SK-N-DZ (cell line): ENCODE data around the gene SEZ6.

Experiments
- DNase-seq: peaks from one replicate; pipeline ENCODE4 v3.0.0-alpha.2; 2015; ENCODE audit warnings: low spot score

SEZ6 gene

GRCh38 chr17:28978356-28978964, 27.4 kb downstream of the SEZ6 start:
- DNase-seq, result no peak

DNA sequence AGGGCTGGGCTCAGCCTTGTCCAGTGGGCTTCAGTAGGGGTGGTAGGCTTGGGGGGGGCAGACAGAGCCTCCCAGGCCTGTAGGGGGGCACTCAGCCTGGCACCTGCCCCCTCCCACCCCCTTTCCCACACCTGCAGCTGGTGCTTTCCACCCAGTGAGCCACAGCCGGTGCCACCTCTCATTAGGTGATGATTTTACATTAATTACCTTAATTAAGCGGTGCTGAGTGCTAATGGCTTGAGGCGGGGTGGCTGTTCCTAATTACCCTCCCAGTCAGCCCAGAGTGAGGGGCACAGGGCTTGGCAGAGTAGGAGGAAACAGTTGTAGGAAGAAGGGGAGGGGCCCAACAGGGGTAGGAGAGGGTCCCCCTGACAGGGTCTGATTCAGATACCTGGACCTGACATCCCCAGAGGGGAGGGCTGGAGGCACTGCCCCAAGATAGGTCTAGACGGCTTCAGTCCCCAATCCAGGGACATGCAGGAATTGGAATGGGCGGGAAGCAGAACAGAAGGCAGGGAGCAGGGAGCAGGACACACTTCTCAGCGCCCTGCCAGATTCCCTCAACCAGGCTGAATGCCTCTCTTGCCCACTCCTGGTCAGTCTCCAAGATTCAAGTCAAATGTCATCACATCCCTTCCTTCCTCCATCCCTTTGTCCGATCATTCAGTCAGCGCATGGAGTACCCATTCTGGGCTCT, 28.0 kb downstream of the SEZ6 start:
- DNase-seq, result no peak

DNA sequence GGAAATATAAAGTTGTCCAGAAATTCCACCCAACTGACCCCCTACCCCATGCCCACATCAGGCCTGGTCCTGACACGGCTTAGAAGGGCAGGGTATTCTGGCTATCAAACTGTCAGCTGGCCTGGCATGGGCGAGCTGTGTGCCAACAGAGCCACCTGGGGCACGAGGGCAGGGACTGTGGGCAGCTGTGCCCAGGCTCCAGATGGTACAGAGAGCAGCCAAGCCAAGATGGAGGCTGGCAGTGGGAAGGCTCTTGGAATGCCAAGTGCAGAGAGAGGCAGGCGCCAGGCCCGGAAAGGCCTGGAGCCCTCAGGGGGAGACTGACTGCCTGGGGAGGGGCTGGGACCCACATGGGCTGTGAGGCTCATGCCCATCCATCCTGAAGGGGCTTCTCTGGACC, 30.2 kb downstream of the SEZ6 start:
- DNase-seq, result no peak

- DNase-seq, result no peak
Observed at GRCh38 chr17:28975031-28975430, 30.8 kb downstream of the SEZ6 start.

- DNase-seq, result no peak
Observed at GRCh38 chr17:28974451-28974850, 31.4 kb downstream of the SEZ6 start.

DNA sequence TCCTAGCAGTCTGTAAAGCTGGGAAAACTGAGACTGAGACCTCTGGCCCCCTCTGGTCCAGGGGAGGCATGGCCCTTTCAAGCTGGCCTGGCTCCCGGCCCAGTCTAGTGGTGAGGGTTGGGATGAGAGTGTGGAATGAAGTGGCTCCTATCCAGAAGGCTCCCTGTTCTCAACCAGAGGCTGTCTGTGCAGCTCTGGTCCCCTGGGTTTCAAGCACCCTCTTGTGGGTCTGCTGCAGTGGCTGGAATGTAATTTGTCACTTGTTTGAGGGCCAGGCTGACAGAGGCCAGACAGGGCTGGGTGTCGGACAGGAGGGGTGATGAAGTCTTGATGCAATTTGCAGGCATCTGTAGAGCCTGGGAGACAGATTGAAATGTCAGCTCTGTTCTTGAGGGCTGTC, 32.4 kb downstream of the SEZ6 start:
- DNase-seq, result peak; percentile 100

GRCh38 chr17:28972437-28972836, 33.4 kb downstream of the SEZ6 start:
- no peak for DNase-seq

DNA sequence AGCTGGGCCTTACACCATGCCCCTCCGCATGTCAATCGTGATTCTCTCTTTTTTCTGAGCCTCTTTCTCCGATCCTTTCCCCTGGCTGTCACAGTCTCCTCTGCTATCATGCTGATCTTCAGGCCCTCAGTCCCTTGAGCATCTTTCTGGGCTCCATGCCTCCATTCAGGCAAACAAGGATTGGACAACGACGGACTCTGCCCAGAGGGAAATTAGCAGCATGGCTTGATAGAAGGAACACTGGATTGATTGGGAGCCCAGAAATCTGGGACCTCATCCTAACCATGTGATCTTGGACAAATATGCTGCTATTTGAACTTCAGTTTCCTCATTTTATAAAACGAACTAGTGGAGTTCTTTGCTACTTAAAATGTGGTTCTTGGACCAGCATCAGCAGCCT, 35.0 kb downstream of the SEZ6 start:
- no peak for DNase-seq

GRCh38 chr17:28969706-28970393, 36.0 kb downstream of the SEZ6 start:
- DNase-seq, result no peak

DNA sequence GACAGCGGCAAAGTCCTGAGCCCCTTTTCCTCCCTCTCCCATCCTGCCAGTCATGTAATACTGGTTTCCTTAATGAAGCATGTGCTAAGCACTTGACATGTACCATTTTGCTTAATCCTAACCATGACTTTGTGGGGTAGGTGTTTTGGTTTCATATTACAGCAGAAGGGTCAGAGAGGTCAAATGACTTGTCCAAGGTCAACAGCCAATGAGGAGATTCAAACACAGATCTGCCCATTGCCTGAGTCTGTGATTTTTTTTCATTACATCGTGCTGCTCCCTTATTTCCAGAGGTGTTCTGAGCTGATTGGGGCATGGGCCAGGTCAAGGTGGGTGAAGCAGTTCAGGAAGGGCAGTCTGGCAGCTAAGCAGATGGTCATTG, 36.9 kb downstream of the SEZ6 start:
- DNase-seq, result no peak

DNA sequence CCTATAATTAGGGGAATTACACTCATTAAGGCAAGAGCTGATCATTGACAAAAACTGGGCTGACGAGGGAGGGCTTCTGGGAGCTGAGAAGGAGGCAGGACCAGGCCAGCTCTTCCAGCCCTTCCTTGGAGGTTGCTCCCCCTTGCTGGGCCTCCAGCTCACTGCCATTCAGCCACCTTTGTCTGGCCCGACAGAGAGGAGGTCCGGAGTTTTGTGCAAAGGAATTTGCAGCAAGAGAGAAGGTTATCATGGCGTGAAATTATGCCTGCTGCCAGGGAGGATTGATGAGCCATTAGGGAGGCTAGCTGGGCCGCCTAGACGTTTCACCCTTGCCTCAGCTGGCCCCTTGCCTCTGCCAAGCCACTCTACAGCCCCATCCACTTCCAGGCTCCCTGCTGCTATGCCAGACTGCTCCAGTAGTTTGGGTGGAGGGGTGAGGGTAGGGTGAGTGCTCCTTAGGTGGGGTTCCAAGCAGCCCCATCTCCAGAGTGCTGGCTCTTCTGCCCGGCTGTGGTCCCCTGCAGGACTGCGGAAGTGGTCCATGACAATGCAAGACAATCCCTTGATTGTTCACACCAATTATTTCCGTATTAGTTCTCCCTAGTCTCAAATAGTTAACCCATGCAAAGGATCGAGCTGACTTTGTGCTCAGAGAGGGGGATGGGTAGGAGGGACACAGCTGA, 37.5 kb downstream of the SEZ6 start:
- DNase-seq, result no peak

DNA sequence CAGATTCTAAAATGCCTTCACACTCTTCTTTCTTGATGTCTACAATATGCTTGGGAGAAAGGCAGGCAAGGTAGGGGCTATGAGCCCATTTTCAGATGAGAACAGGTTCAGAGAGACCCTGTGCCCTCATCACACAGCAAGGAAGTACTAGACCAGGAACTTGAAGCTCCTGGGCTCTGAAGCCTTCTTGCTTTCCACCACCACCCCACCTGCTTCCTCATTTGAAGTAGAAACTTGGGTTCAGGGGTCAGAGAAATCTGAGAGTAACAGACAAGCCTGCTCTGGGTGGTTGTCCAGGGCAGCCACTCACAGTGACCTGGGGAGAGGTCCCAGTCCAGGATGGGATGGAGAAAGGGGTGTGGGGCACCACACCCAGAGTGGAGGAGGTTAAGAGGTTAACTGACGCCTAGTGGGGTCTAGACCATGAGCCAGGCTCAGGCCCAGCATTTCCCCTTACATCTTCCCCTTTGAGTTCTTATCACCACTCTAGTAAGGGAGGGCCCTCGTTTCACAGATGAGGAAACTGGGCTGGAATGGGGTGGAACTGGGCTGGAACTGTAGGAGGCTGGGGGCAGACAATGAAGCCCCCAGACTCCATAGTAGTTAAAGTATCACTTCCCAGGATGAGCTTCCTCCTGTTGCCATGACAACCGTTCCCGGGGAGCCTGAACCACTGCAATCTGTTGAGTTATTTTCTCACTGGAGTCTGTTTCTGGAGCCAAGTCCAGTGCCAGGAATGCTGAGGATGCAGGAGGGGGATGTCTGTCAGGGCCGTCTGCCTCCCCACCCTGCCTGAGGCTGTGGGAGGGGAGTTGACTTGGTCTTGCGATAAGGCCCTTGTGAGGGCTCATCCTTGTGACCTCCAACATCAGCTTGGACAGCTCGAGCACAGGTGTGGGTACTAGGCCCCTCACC, 38.4 kb downstream of the SEZ6 start:
- DNase-seq, result peak; percentile 51

- DNase-seq, result no peak
Observed at GRCh38 chr17:28963841-28964240, 42.0 kb downstream of the SEZ6 start.

DNA sequence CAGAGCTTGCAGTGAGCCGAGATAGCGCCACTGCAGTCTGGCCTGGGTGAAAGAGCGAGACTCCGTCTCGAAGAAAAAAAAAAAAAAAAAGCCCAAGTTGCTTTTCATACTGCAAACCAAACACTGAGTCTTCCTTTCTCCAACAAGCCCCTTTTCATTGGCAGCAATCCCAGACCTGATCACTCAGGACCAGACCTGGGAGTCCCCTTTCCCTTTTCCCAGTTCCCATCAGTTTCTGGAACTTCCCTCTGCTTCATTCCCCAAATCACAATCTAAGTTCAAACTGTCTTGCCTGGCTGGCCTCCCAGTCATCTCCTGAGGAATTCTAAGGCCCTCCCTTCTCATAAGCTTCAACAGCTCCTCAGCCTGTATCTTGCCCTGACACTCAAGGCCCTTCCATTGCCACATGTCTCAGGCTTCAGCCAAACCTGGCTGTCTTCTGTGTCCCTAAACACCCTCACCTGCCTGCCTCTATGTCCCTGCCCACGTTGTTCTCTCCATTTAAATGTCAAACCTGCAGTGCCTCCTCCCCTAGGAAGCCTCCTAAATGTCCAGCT, 42.7 kb downstream of the SEZ6 start:
- DNase-seq, result no peak

GRCh38 chr17:28961391-28961790, 44.4 kb downstream of the SEZ6 start:
- no peak for DNase-seq

DNA sequence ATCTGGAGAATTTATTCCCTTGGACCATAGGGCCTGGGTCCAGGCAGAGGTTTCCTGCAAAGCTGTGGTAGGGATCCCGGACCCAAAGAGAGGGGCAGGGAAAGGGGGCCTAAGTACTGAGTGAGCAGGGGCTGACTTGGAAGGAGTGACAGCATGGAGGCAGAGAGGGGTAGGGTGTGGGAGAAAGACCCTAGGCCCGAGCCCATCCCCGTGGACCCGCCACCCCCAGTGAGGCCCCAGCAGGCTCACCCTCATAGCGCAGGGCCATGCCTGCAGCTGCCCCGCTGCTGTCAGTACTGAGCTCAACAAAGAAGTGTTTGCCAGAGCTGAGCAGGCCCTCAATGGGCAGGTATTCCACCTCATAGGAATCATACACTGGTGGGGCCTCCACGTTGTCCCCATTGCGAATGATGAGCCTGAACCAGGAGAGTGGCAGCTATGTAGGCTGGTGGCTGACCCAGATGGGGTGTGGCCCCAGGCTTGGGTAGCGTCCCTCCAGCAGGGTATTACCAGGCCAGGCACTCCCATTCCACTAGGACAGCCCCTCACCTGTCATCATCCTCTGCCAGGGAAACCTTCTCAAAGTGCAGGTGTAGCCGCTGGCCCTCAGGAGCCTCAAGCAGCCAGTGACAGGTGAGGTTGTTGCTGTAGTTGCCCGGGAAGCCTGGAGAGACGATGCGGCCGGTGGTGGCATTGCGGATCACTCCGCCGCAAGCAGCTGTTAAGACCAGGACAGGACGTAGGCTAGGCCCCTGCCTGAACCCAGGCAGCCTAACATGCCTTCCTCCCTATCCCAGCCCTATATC, 45.4 kb downstream of the SEZ6 start:
- no peak for DNase-seq

GRCh38 chr17:28959471-28959871, 46.4 kb downstream of the SEZ6 start:
- DNase-seq, result no peak

GRCh38 chr17:28958820-28959455, 46.9 kb downstream of the SEZ6 start:
- no peak for DNase-seq

DNA sequence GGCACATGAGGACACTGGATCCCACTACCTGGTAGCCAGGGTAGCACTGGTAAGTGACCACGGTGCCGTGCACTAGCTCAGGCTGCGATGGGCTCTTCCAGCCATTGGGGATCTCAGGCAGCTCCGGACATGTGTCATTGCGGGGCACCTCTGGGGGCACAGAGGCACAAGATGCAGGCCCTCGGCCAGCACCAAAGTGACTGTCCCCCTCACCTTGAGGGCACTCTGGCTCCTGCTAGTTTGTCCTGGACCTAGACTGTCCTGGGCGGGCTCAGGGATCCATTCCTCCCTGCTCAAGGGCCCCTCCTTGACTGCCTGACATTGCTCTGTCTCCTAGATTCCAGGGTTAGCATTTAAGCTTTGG, 47.9 kb downstream of the SEZ6 start:
- DNase-seq, result no peak
